Upper lobe of left lung (tissue), 6 donors: ENCODE results near the gene IGSF5. TPM values are rescaled to one million over a fixed set of nuclear protein-coding genes. Genes with fewer than 3 reads are reported as not detected.

Experiments used
- ATAC-seq, 2 donors: fragments of 200-7000 bp; cut with Tn5 transposase; one replicate each; pipeline ENCODE4 v1.9.1; 2022; ENCODE audit warnings: mild to moderate bottlenecking in 2 of 2, moderate library complexity in 2 of 2; ENCODE audit not compliant: low FRiP score in 2 of 2
- DNase-seq, 2 donors: peaks; one replicate each; pipeline ENCODE4 v3.0.0-alpha.2; 2019 to 2020
- H3K27ac ChIP-seq, 4 donors: fragments of 200-600 bp; sonication (generic); one replicate each; pipeline ENCODE4 v1.5.1; 2016 to 2019
- H3K27me3 ChIP-seq, 4 donors: fragments of 200-600 bp; sonication (generic); one replicate each; pipeline ENCODE4 v1.5.1; 2017 to 2019
- H3K36me3 ChIP-seq, 4 donors: fragments of 200-600 bp; sonication (generic); one replicate each; pipeline ENCODE4 v1.5.1; 2016 to 2019
- H3K4me1 ChIP-seq, 4 donors: fragments of 200-600 bp; sonication (generic); one replicate each; pipeline ENCODE4 v1.5.1; 2018 to 2019
- H3K4me3 ChIP-seq, 4 donors: fragments of 200-600 bp; sonication (generic); one replicate each; pipeline ENCODE4 v1.5.1; 2017 to 2019; ENCODE audit warnings: mild to moderate bottlenecking in 2 of 4, moderate library complexity in 1 of 4
- H3K9me3 ChIP-seq, 4 donors: fragments of 200-600 bp; sonication (generic); one replicate each; pipeline ENCODE4 v1.5.1; 2018 to 2019
- CTCF ChIP-seq, 6 experiments: fragments of 450-650 bp in 4 of 6; fragments of 200-600 bp in 2 of 6; sonication (generic) in 2 of 6; IDR thresholded peaks; one replicate each; pipeline ENCODE4 v1.5.1; 2016 to 2019; ENCODE audit warnings: antibody characterized with exemption in 6 of 6
- EP300 ChIP-seq, 4 donors: sonication (generic); formaldehyde crosslinking; IDR thresholded peaks; one replicate each; pipeline ENCODE4 v1.5.1; 2017; ENCODE audit warnings: antibody characterized with exemption in 4 of 4, control low read depth in 2 of 4
- POLR2A ChIP-seq, 4 donors: fragments of 450-650 bp; IDR thresholded peaks; one replicate each; pipeline ENCODE4 v1.5.1; 2016 to 2017; ENCODE audit warnings: antibody characterized with exemption in 4 of 4, mild to moderate bottlenecking in 2 of 4
- POLR2AphosphoS5 ChIP-seq, 2 donors: sonication (generic); formaldehyde crosslinking; IDR thresholded peaks; one replicate each; pipeline ENCODE4 v1.5.1; 2017; ENCODE audit warnings: antibody characterized with exemption in 2 of 2
- WGBS, 2 donors: methylation state at CpG; one replicate each; pipeline ENCODE4 v1.1.5; 2017 to 2018; 5-methylcytosine and 5-hydroxymethylcytosine counted together
- total RNA-seq, 6 donors: library from RNA; depleted of rRNA in 4 of 6; stranded (reverse); fragments of >200 nt in 4 of 6; gene quantifications; one replicate each; pipeline versions ENCODE4 v1.1.0 to v1.2.1, GENCODE V29; 2016 to 2021
- donor health status: DM: no; HTN: no; CAD: no; lungs with moderate emphysema.
- donor health status: DM: no; HTN: yes; CAD: no; lungs with severe emphysema.

The IGSF5 gene
- total RNA-seq, 6 donors from 2014 or later, result not detected

GRCh38 chr21:39799178-39799577, 54.2 kb downstream of the IGSF5 start:
- TF ChIP-seq CTCF (IDR thresholded peaks at IDR 0.05) (no peak), POLR2A (IDR thresholded peaks at IDR 0.05) (no peak), POLR2AphosphoS5 (IDR thresholded peaks at IDR 0.05) (no peak), EP300 (IDR thresholded peaks at IDR 0.05) (no peak)
- H3K36me3 ChIP-seq, result no peaks in the 10 kb centered on the region
- DNase-seq, result no peak
- ATAC-seq, result no peak
- no peak overlapping the region for H3K27ac ChIP-seq
- no peaks in the 10 kb centered on the region for H3K27me3 ChIP-seq
- 89 to 92% methylated on average over 7 of the region's 7 CpGs for whole genome bisulfite sequencing, 2 donors
- H3K9me3 ChIP-seq, result no peaks in the 10 kb centered on the region
- H3K4me1 ChIP-seq, result no peaks in the 10 kb centered on the region
- no peak overlapping the region for H3K4me3 ChIP-seq

- Histone ChIP-seq H3K9me3 (no peaks in the 10 kb centered on the region), H3K4me1 (no peaks in the 10 kb centered on the region), H3K27me3 (no peaks in the 10 kb centered on the region), H3K27ac (no peak overlapping the region), H3K36me3 (no peaks in the 10 kb centered on the region), H3K4me3 (no peak overlapping the region)
- DNase-seq (no peak), ATAC-seq (no peak)
- TF ChIP-seq POLR2AphosphoS5 (IDR thresholded peaks at IDR 0.05) (no peak), POLR2A (IDR thresholded peaks at IDR 0.05) (no peak), EP300 (IDR thresholded peaks at IDR 0.05) (no peak), CTCF (IDR thresholded peaks at IDR 0.05) (no peak)
- 65 to 73% methylated on average over 4 of the region's 4 CpGs for WGBS, 2 donors
Observed at GRCh38 chr21:39800311-39800710, 55.3 kb downstream of the IGSF5 start.

GRCh38 chr21:39802217-39802616, 57.2 kb downstream of the IGSF5 start:
- no peak for TF ChIP-seq POLR2AphosphoS5 (IDR thresholded peaks at IDR 0.05)
- TF ChIP-seq POLR2A (IDR thresholded peaks at IDR 0.05), result no peak
- no peak for TF ChIP-seq CTCF (IDR thresholded peaks at IDR 0.05)
- no peak for TF ChIP-seq EP300 (IDR thresholded peaks at IDR 0.05)
- H3K27me3 ChIP-seq, result no peaks in the 10 kb centered on the region
- ATAC-seq (no peak), DNase-seq (no peak)
- WGBS, 2 donors, result 88 to 93% methylated on average over 2 of the region's 2 CpGs
- no peaks in the 10 kb centered on the region for H3K9me3 ChIP-seq
- H3K27ac ChIP-seq, result no peak overlapping the region
- H3K36me3 ChIP-seq, result no peaks in the 10 kb centered on the region
- no peak overlapping the region for H3K4me3 ChIP-seq
- no peaks in the 10 kb centered on the region for H3K4me1 ChIP-seq

- ATAC-seq (no peak), DNase-seq (no peak)
- 90 to 96% methylated on average over 1 of the region's 1 CpG for WGBS, 2 donors
- H3K4me3 ChIP-seq, result no peak overlapping the region
- no peak for TF ChIP-seq POLR2AphosphoS5 (IDR thresholded peaks at IDR 0.05)
- TF ChIP-seq CTCF (IDR thresholded peaks at IDR 0.05), result no peak
- TF ChIP-seq POLR2A (IDR thresholded peaks at IDR 0.05), result no peak
- H3K27me3 ChIP-seq, result no peaks in the 10 kb centered on the region
- H3K4me1 ChIP-seq, result peaks cover 0 to 5% (median 0%) of the 10 kb centered on the region in 4 donors
- H3K9me3 ChIP-seq, result no peaks in the 10 kb centered on the region
- no peak overlapping the region for H3K27ac ChIP-seq
- no peaks in the 10 kb centered on the region for H3K36me3 ChIP-seq
Observed at GRCh38 chr21:39803393-39803792, 58.4 kb downstream of the IGSF5 start.

GRCh38 chr21:39804240-39804639, 59.3 kb downstream of the IGSF5 start:
- TF ChIP-seq POLR2AphosphoS5 (IDR thresholded peaks at IDR 0.05), result no peak
- no peak for TF ChIP-seq CTCF (IDR thresholded peaks at IDR 0.05)
- TF ChIP-seq EP300 (IDR thresholded peaks at IDR 0.05), result no peak
- TF ChIP-seq POLR2A (IDR thresholded peaks at IDR 0.05), result no peak

More at GRCh38 chr21:39804240-39804639, 59.3 kb downstream of the IGSF5 start:
- DNase-seq, result no peak
- no peak overlapping the region for H3K27ac ChIP-seq
- ATAC-seq, result no peak
- WGBS, 2 donors, result 76 to 87% methylated on average over 3 of the region's 3 CpGs
- no peaks in the 10 kb centered on the region for H3K9me3 ChIP-seq
- H3K27me3 ChIP-seq, result no peaks in the 10 kb centered on the region
- peaks cover 0 to 5% (median 0%) of the 10 kb centered on the region in 4 donors for H3K4me1 ChIP-seq
- no peak overlapping the region for H3K4me3 ChIP-seq
- H3K36me3 ChIP-seq, result no peaks in the 10 kb centered on the region
